ENCODE measurements around the gene GPR37L1. TPM values are rescaled to one million over a fixed set of nuclear protein-coding genes. Genes with fewer than 3 reads are reported as not detected.

GPR37L1 gene
- total RNA-seq, 1 donor from 2014 or later = 0.05 TPM

DNA sequence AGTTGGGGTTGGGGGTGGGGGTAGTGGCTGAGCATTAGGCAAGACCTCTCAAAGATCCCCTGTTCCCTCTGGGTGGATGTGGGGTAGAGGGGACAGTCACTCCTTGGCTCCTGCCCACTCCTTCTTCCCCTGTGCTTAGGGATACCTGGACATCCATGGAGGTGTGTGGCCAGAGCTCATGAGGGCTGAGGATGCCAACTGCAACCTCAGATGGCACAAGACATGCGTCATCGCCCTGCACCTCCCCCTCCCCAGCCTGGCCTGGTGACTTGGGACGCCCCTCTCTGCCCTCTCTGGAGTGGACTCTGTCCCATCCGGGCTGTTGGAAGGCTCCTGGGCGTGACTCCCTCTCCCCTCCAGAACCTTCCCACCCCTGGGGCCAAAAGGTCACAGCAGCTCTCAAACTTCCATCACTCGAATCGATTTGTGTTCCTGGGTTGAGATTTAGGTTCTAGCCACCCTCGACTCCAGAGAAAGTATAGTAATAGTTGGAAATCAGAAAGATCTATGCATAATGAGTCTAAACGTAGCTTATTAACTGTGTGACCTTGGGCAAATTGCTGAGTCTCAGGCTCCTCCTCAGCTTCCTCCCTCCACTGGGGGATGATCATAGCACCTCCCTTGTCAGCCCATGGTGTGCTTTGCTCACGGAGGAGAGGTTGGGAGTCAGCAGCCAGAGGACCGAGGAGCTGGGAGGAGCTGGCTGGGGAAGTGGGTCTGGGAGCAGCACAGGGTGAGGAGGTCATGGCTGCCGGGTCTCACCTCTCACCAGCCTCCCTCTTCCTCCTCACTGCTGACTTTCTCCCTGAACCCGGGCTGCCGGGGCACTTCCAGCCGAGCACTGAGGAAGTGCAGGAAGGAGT, 39.9 kb downstream of the GPR37L1 start:
- peaks cover 21% of the 10 kb centered on the region for H3K4me1 Mint-ChIP-seq
- H3K4me3 Mint-ChIP-seq = no peak overlapping the region
- H3K36me3 Mint-ChIP-seq (ENCODE audit: low read depth) = no peaks in the 10 kb centered on the region
- H3K27me3 Mint-ChIP-seq (ENCODE audit: low read depth) = no peaks in the 10 kb centered on the region
- TF ChIP-seq, protein P1, sequence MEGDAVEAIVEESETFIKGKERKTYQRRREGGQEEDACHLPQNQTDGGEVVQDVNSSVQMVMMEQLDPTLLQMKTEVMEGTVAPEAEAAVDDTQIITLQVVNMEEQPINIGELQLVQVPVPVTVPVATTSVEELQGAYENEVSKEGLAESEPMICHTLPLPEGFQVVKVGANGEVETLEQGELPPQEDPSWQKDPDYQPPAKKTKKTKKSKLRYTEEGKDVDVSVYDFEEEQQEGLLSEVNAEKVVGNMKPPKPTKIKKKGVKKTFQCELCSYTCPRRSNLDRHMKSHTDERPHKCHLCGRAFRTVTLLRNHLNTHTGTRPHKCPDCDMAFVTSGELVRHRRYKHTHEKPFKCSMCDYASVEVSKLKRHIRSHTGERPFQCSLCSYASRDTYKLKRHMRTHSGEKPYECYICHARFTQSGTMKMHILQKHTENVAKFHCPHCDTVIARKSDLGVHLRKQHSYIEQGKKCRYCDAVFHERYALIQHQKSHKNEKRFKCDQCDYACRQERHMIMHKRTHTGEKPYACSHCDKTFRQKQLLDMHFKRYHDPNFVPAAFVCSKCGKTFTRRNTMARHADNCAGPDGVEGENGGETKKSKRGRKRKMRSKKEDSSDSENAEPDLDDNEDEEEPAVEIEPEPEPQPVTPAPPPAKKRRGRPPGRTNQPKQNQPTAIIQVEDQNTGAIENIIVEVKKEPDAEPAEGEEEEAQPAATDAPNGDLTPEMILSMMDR (conservative IDR thresholded peaks at IDR 0.05) = no peak
- no peak for DNase-seq (ENCODE audit: low read depth, low spot score)
- no peaks in the 10 kb centered on the region for H3K9me3 Mint-ChIP-seq
- H3K27ac Mint-ChIP-seq (ENCODE audit: unreplicated experiment) = peak overlapping the region; percentile 78

GRCh38 chr1:202163281-202164270, 40.9 kb downstream of the GPR37L1 start:
- no peaks in the 10 kb centered on the region for H3K9me3 Mint-ChIP-seq
- H3K4me1 Mint-ChIP-seq = peaks cover 21% of the 10 kb centered on the region
- TF ChIP-seq, protein P1 (conservative IDR thresholded peaks at IDR 0.05) = no peak
- no peaks in the 10 kb centered on the region for H3K36me3 Mint-ChIP-seq (ENCODE audit: low read depth)
- no peak overlapping the region for H3K27ac Mint-ChIP-seq (ENCODE audit: unreplicated experiment)
- H3K27me3 Mint-ChIP-seq (ENCODE audit: low read depth) = no peaks in the 10 kb centered on the region
- DNase-seq (ENCODE audit: low read depth, low spot score) = no peak
- no peak overlapping the region for H3K4me3 Mint-ChIP-seq

- no peaks in the 10 kb centered on the region for H3K36me3 Mint-ChIP-seq (ENCODE audit: low read depth)
- H3K27ac Mint-ChIP-seq (ENCODE audit: unreplicated experiment) = peak overlapping the region; percentile 64
- TF ChIP-seq, protein P1 (conservative IDR thresholded peaks at IDR 0.05) = no peak
- no peak overlapping the region for H3K4me3 Mint-ChIP-seq
- no peaks in the 10 kb centered on the region for H3K27me3 Mint-ChIP-seq (ENCODE audit: low read depth)
- H3K9me3 Mint-ChIP-seq = no peaks in the 10 kb centered on the region
- peaks cover 21% of the 10 kb centered on the region for H3K4me1 Mint-ChIP-seq
- no peak for DNase-seq (ENCODE audit: low read depth, low spot score)
Measured at GRCh38 chr1:202164271-202165037, 41.7 kb downstream of the GPR37L1 start.

DNA sequence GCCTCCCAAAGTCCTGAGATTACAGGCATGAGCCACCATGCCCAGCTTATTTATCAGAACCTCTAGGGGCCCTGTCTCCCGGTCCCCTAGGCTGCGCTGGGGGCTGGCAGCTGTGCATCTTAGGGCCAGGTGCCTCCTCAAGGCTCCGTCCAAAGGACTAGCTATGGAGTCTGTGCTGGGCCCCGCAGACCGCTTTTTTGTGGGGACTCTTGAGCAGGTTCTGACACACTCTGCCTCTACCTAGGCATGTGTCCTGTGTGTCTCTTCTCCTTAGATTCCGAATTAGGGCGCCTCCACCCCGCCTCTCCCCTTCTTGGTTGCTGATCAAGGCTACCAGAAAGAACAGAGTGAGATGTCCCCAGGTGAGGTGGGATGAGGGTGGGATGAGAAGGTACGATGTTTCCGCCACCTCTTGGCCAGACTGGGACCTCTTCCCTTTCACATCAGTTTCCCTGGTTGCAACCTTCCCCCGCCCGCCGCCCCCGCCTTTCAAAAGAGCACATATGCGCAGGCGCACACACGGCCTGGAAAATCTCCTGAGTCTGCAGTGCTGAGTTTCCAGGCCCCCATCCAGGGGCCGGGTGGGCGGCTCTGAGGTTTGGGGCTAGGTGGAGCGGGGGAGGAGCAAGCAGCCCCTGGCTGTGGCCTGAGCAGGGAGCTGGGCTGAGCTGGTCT, 42.7 kb downstream of the GPR37L1 start:
- TF ChIP-seq, protein P1 (conservative IDR thresholded peaks at IDR 0.05) = no peak
- H3K27ac Mint-ChIP-seq (ENCODE audit: unreplicated experiment) = no peak overlapping the region

More for the DNA sequence above, 42.7 kb downstream of the GPR37L1 start:
- Mint-ChIP-seq H3K4me1 (peaks cover 21% of the 10 kb centered on the region), H3K9me3 (no peaks in the 10 kb centered on the region), H3K27me3 (ENCODE audit: low read depth) (no peaks in the 10 kb centered on the region), H3K36me3 (ENCODE audit: low read depth) (no peaks in the 10 kb centered on the region), H3K4me3 (no peak overlapping the region)
- no peak for DNase-seq (ENCODE audit: low read depth, low spot score)

Data from neural crest cell (in vitro differentiated cells).